Activated CD8-positive, alpha-beta memory T cell treated with anti-CD3 and anti-CD28 coated beads, Interleukin-2, amount 50 U/mL, for 4 hours (primary cell): Measurements from ENCODE around the gene CD86.
"Not testable (repeated sequence)": the region's sequence is repeated elsewhere in the genome, so short reads cannot be mapped to it uniquely, and the experiment has no call there.

ENCODE experiments used
- DNase-seq: peaks from one replicate; pipeline ENCODE4 v3.0.0-alpha.2; 2020

Gene CD86

GRCh38 chr3:122094693-122095092 lies 39.5 kb downstream of the CD86 start:
- no peak for DNase-seq

GRCh38 chr3:122097141-122097540 lies 42.0 kb downstream of the CD86 start:
- no peak for DNase-seq

DNA sequence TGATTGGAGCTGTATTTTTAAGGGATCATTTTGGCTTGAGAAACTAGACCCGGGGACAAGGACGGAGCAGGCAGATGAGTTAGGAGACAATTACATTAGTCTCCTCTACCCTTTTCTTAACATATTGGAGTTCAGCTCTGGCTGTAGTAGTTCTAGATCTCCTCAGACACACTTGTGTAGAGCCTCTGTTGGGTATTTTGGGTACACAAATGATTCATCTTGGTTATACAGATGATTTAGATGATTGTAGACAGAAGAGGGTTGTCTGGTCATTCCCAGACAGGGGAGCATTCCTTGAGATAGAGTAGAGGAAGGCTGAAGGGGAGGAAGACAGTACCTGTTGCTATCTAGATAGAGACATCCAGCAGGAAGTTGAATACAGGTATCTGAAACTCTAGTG lies 43.4 kb downstream of the CD86 start:
- DNase-seq, result no peak

- no peak for DNase-seq
Observed at GRCh38 chr3:122099255-122099654, 44.1 kb downstream of the CD86 start.

DNA sequence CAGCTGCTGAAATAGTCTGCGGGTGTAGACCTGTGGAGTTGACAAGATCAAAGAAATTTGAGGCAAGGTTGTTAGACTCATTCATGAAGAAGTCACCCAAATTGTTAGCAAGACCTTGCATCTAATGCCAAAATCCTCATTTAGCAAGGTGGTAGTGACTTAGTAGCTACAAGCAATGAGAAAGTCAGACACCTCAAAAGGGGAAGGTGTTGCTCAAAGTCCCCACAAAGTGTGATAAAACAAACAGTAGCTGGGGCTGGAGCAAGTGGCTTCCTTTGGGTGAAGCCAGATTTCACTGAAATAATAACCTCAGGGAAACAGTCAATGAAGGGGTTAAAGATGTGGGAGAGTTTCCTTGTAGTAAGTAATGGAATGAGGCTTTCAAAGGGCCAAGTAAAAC lies 44.9 kb downstream of the CD86 start:
- DNase-seq, result no peak

DNA sequence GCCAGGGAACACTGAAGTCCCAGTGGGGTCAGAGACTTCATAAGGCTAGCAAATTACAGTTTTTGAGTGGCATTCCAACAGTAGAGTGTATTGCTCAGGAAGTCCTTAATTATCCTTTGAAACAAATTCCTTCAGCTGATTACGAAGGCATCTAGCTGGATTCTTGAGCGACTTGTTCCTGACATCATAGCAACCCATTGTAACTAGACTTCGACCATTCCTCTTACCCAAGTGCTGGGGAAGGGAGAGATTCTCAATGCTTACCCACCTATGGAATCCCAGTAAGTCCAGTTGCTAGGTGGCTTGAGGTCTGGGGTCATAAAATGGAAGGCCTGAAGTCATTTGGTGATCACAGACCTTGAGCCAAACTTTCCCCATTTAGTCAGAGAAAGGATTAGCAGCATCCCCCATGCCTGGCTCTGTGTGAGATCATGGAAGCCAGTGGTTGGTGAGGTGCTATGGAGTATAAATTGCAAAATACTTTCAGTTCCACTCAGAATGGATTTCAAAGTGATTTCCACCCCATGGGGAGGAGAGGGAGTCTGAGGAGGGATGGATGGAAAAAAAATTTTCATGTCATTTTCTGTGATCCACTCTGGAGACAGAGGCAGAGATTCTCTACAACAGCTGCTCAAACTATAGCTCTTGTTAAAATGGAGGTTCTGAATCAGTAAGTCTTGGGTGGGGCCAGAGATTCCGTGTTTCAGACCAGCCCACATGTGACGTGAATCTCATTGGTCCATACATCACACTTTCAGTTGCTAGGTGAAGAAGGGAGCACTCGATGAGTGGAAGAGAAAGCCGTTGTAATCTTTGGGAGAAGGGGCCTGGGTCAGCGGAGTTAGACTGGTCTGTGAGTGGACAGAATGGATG lies 45.7 kb downstream of the CD86 start:
- no peak for DNase-seq

- no peak for DNase-seq
Observed at GRCh38 chr3:122101646-122102045, 46.5 kb downstream of the CD86 start.

GRCh38 chr3:122102191-122102935 lies 47.2 kb downstream of the CD86 start:
- DNase-seq, result no peak

- no peak for DNase-seq
Observed at GRCh38 chr3:122103821-122104514, 48.8 kb downstream of the CD86 start.

DNA sequence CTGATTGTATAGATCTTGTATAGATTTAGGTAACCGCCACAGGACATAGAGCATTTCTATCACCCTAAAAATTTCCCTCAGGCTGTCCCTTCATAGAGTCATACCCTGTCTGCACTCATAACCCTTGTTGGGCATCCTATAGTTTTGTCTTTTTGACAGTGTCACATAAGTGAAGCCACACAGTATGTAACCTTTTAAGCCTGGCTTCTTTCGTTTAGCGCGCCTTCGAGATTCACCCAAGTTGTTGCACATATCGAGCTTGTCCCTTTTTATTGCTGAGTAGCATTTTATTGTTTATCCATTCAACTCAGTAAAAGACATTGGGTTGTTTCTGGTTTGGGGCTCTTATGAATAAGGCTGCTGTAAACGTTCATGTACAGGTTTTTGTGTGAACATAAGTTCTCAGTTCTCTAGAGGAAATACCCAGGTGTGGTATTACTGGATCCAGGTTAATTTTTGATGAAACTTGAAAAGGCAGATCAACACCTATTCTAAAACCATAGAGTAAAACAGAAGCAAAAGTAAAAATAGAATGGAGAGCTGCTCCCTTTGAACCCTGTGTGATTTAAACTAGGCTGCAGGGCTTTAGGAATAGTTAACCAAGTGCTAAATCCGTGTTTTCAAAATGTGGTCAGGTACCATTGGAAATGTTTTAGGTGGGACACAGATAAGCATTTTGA lies 49.5 kb downstream of the CD86 start:
- no peak for DNase-seq

GRCh38 chr3:122105626-122106025 lies 50.5 kb downstream of the CD86 start:
- no peak for DNase-seq

GRCh38 chr3:122107171-122107570 lies 52.0 kb downstream of the CD86 start:
- DNase-seq, result no peak

- DNase-seq, result no peak
Observed at GRCh38 chr3:122111974-122112373, 56.8 kb downstream of the CD86 start.

- DNase-seq, result no peak
Observed at GRCh38 chr3:122112754-122113153, 57.6 kb downstream of the CD86 start.

DNA sequence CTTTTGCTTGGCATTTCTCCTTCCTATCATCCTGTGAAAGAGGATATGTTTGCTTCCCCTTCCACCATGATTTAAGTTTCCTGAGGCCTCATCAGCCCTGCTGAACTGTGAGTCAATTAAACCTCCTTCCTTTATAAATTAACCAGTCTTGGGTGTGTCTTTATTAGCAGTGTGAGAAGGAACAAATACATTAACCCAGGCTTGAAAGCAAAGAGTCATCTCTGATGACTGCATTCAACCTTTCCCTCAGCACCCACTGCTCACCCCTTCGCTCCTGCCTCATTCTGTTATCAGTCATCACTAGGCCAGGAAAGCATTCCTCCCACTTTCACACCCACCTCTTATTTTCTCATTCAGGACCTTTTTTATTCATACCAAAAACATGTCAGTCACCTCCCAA lies 68.7 kb downstream of the CD86 start:
- DNase-seq, result no peak

- DNase-seq, result no peak
Observed at GRCh38 chr3:122132949-122133540, 77.9 kb downstream of the CD86 start.

GRCh38 chr3:122146466-122146865 lies 91.3 kb downstream of the CD86 start:
- no peak for DNase-seq

DNA sequence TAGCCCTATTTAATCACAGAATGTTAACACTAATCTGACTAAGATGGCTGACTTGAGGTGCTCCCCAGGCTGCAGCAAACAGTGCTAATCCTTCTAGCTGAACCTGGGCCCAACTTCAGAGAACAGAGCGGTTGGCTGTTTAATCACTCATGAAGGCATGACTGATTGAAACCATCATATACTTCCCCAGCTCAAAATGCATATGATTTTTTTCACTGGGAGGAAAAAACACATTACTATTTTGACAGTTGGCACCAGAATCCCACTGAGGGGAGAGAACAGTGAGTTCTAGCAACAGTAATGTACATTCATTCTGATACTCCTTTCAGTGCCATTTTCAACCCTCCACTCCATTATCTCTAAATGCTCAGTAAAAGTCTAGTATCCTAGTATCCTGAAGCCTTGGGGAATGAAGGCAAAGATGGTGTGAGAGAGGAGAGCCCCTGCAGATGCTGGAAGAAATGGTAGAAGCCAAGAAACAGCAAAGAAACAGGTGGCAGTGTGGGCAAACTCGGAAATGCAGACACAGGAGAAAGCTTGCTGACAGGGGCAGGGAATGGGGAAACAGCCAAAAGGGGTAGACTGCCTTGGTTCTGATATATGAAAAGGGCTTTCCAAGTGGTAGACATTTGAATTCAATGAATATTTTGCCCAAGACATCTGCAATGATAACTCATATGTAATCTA lies 93.9 kb downstream of the CD86 start:
- no peak for DNase-seq

DNA sequence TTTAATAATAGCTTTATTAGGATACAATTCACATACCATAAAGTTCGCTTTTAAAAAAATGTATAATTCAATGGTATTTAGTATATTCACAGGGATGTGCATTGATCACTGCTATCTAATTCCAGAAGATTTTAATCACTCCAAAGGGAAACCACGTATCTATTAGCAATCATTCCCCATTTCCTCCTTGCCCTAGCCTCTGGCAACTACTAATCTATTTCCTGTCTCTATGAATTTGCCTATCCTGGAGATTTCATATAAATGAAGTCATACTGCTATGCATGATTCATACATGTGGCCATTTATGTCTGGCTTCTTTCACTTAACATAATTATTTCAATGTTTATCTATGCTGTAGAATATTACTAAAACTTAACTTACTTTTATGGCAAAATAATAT lies 96.3 kb downstream of the CD86 start:
- no peak for DNase-seq

GRCh38 chr3:122164983-122165382 lies 109.8 kb downstream of the CD86 start:
- not testable (repeated sequence) for DNase-seq

GRCh38 chr3:122167630-122168029 lies 112.5 kb downstream of the CD86 start:
- no peak for DNase-seq

GRCh38 chr3:122168044-122168443 lies 112.9 kb downstream of the CD86 start:
- DNase-seq, result no peak
